Measurements from ENCODE around the gene SMC3. TPM values are rescaled to one million over a fixed set of nuclear protein-coding genes. Genes with fewer than 3 reads are reported as not detected.
"Not testable (repeated sequence)": the region's sequence is repeated elsewhere in the genome, so short reads cannot be mapped to it uniquely, and the experiment has no call there.

SMC3 gene
- total RNA-seq, 4 donors from 2014 or later = 27.7 to 50.2 (median 39.5) TPM

DNA sequence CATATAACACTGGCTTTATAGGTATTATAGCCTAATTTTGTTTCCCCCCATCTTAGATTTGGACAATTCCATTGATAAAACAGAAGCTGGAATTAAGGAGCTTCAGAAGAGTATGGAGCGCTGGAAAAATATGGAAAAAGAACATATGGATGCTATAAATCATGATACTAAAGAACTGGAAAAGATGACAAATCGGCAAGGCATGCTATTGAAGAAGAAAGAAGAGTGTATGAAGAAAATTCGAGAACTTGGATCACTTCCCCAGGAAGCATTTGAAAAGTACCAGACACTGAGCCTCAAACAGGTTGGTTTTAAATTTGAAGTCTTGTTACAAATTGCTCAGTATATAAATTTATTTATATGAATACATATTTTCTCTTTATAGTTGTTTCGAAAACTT lies 34.1 kb downstream of the SMC3 start:
- WGBS = 75% methylated on average over 4 of the region's 4 CpGs
- Histone ChIP-seq H3K36me3 (peaks cover 48 to 100% (median 80%) of the 10 kb centered on the region in 4 donors), H3K27ac (replicated peaks in 1 of 4) (no peak overlapping the region), H3K4me3 (no peak overlapping the region), H3K27me3 (no peaks in the 10 kb centered on the region), H3K9me3 (no peaks in the 10 kb centered on the region), H3K4me1 (no peaks in the 10 kb centered on the region)
- TF ChIP-seq POLR2A (IDR thresholded peaks at IDR 0.05; ENCODE audit: low read depth) = no peak
- no peak for DNase-seq (ENCODE audit: extremely low spot score)
- intact Hi-C loops (cut with DNase I) = no loop called here

DNA sequence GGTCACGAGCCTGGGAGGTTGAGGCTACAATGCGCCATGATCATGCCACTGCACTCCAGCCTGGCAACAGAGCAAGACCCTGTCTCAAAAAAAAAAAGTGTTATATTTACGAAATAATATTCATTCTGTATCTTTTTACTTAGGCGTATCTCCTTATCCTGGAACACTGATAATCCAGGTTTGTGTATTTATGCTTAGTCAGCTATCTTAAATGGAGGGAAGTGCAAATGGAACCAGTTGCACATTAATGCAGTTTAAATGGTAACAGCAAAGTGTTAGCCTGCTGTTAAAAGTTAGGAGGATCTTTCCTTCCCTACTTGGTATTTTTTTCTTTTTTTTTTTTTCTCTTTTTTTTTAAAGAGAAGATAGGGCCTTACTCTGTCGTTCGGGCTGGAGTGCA lies 40.6 kb downstream of the SMC3 start:
- Histone ChIP-seq H3K27ac (replicated peaks in 1 of 4) (no peak overlapping the region), H3K4me1 (peaks cover 0 to 9% (median 2%) of the 10 kb centered on the region in 4 donors), H3K4me3 (no peak overlapping the region), H3K36me3 (peaks cover 25 to 38% (median 30%) of the 10 kb centered on the region in 4 donors), H3K27me3 (no peaks in the 10 kb centered on the region), H3K9me3 (no peaks in the 10 kb centered on the region)
- TF ChIP-seq EP300 (IDR thresholded peaks at IDR 0.05) (no peak), POLR2AphosphoS5 (IDR thresholded peaks at IDR 0.05) (no peak), CTCF (IDR thresholded peaks at IDR 0.05) (no peak), POLR2A (IDR thresholded peaks at IDR 0.05; ENCODE audit: low read depth) (no peak)
- intact Hi-C loops (cut with DNase I) = no loop called here
- 88% methylated on average over 6 of the region's 6 CpGs for WGBS
- DNase-seq (ENCODE audit: extremely low spot score) = no peak

DNA sequence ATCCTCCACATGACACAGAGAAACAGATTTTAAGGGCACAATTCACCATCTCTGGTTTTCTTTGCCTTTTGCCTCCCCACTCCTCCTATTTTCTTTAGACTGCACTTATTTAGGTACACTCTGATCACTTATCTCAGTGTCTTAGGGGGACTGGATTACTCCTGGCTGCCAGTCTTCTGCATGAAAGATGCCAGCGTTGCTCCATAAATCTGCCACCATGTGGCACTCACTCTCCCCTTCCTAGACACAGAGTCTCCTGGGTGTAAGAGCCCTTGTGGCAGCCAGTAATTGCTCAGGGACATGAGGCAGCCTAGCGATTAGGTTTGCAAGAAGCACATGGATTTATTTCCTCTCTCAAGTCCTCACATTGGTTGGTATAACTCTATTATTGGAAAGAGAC lies 42.1 kb downstream of the SMC3 start:
- 49% methylated on average over 2 of the region's 2 CpGs for WGBS
- Histone ChIP-seq H3K4me1 (peaks cover 0 to 9% (median 2%) of the 10 kb centered on the region in 4 donors), H3K4me3 (no peak overlapping the region), H3K36me3 (peaks cover 14 to 23% (median 16%) of the 10 kb centered on the region in 4 donors), H3K27me3 (no peaks in the 10 kb centered on the region), H3K9me3 (no peaks in the 10 kb centered on the region), H3K27ac (replicated peaks in 1 of 4) (no peak overlapping the region)
- TF ChIP-seq POLR2A (IDR thresholded peaks at IDR 0.05; ENCODE audit: low read depth) (no peak), CTCF (IDR thresholded peaks at IDR 0.05) (no peak), EP300 (IDR thresholded peaks at IDR 0.05) (no peak), POLR2AphosphoS5 (IDR thresholded peaks at IDR 0.05) (no peak)
- intact Hi-C loops (cut with DNase I) = no loop called here
- no peak for DNase-seq (ENCODE audit: extremely low spot score)

- no peaks in the 10 kb centered on the region for H3K9me3 ChIP-seq
- no peak overlapping the region for H3K4me3 ChIP-seq
- peaks cover 0 to 9% (median 2%) of the 10 kb centered on the region in 4 donors for H3K4me1 ChIP-seq
- H3K27ac ChIP-seq (replicated peaks in 1 of 4) = no peak overlapping the region
- DNase-seq (ENCODE audit: extremely low spot score) = no peak
- WGBS = 16% methylated on average over 3 of the region's 3 CpGs
- H3K36me3 ChIP-seq = peaks cover 7 to 16% (median 8%) of the 10 kb centered on the region in 4 donors
- TF ChIP-seq POLR2AphosphoS5 (IDR thresholded peaks at IDR 0.05) (no peak), CTCF (IDR thresholded peaks at IDR 0.05) (peak; percentile 67 to 87 (median 82)), EP300 (IDR thresholded peaks at IDR 0.05) (no peak), POLR2A (IDR thresholded peaks at IDR 0.05; ENCODE audit: low read depth) (no peak)
- H3K27me3 ChIP-seq = no peaks in the 10 kb centered on the region
- intact Hi-C loops (cut with DNase I) = no loop called here
Measured at GRCh38 chr10:110610308-110610774, 42.8 kb downstream of the SMC3 start.

DNA sequence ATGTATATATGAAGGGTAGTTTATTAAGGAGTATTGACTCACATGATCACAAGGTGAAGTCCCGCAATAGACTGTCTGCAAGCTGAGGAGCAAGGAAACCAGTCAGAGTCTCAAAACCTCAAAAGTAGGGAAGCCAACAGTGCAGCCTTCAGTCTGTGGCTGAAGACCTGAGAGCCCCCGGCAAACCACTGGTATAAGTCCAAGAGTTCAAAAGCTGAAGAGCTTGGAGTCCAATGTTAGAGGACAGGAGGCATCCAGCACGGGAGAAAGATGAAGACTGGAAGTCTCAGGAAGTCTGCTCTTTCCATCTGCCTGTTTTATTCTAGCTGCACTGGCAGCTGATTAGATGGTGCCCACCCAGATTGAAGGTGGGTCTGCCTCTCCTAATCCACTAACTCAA lies 43.3 kb downstream of the SMC3 start:
- WGBS = 89% methylated on average over 3 of the region's 3 CpGs
- H3K27ac ChIP-seq (replicated peaks in 1 of 4); H3K9me3 ChIP-seq; H3K27me3 ChIP-seq; DNase-seq (ENCODE audit: extremely low spot score); H3K4me3 ChIP-seq; H3K4me1 ChIP-seq; intact Hi-C loops (cut with DNase I): not testable (repeated sequence)
- peaks cover 2 to 11% (median 5%) of the 10 kb centered on the region in 4 donors for H3K36me3 ChIP-seq

- Histone ChIP-seq H3K4me1 (peaks cover 0 to 9% (median 2%) of the 10 kb centered on the region in 4 donors), H3K36me3 (no peaks in the 10 kb centered on the region), H3K9me3 (no peaks in the 10 kb centered on the region), H3K4me3 (no peak overlapping the region), H3K27me3 (no peaks in the 10 kb centered on the region), H3K27ac (replicated peaks in 1 of 4) (no peak overlapping the region)
- no peak for DNase-seq (ENCODE audit: extremely low spot score)
- intact Hi-C loops (cut with DNase I) = loop anchor here (2.0 kb wide), 1 partner anchor 67 kb away; no protein-coding TSS in a partner anchor
- WGBS = 92% methylated on average over 3 of the region's 3 CpGs
- TF ChIP-seq POLR2A (IDR thresholded peaks at IDR 0.05; ENCODE audit: low read depth) = no peak
- no peak for TF ChIP-seq EP300 (IDR thresholded peaks at IDR 0.05)
Measured at GRCh38 chr10:110612087-110612486, 44.6 kb downstream of the SMC3 start.
